ENCODE results near the gene SAMD4B. TPM values are rescaled to one million over a fixed set of nuclear protein-coding genes. Genes with fewer than 3 reads are reported as not detected.

Gene SAMD4B
- total RNA-seq, 1 experiment from 2014 or later = 135 TPM

- Histone ChIP-seq H3K23me2 (ENCODE audit: insufficient read length, low read depth, low read length, poor library complexity, severe bottlenecking) (no peaks in the 10 kb centered on the region), H3T11ph (ENCODE audit: low read length) (no peak overlapping the region), H3K9me3 (ENCODE audit: control insufficient read depth, low read depth, low read length) (no peaks in the 10 kb centered on the region), H2BK120ac (ENCODE audit: low read depth, low read length, poor library complexity, severe bottlenecking) (no peak overlapping the region), H4K20me1 (ENCODE audit: control insufficient read depth, insufficient read depth, insufficient read length) (no peaks in the 10 kb centered on the region), H3K4me2 (ENCODE audit: insufficient read depth, insufficient read length, low read length) (no peak overlapping the region), H3K4ac (ENCODE audit: low read depth, low read length) (no peak overlapping the region), H3K27ac (ENCODE audit: insufficient read length, low read depth, low read length) (no peak overlapping the region), H3K27me3 (ENCODE audit: insufficient read depth, low read length) (no peaks in the 10 kb centered on the region), H4K91ac (ENCODE audit: insufficient read length, low read depth, low read length) (no peak overlapping the region), H3K4me1 (ENCODE audit: insufficient read depth, low read length) (no peaks in the 10 kb centered on the region), H3K79me1 (ENCODE audit: insufficient read depth, low read depth, low read length, poor library complexity, severe bottlenecking) (no peaks in the 10 kb centered on the region), H4K5ac (ENCODE audit: insufficient read length, low read depth, low read length) (no peak overlapping the region), H2AFZ (ENCODE audit: low read length) (no peak overlapping the region), H4K8ac (replicated peaks; ENCODE audit: insufficient read length, low read depth, low read length) (no peak overlapping the region), H3K79me2 (ENCODE audit: insufficient read depth, low read length) (no peaks in the 10 kb centered on the region), H2BK12ac (ENCODE audit: insufficient read length, low read depth, low read length) (no peak overlapping the region), H3K56ac (ENCODE audit: insufficient read length, low read depth, low read length) (no peak overlapping the region), H3K9ac (ENCODE audit: extremely low read depth, insufficient read length, low read length) (no peak overlapping the region), H3K23ac (ENCODE audit: insufficient read length, low read depth, low read length) (no peak overlapping the region), H3K14ac (ENCODE audit: insufficient read depth, low read length) (no peak overlapping the region), H2BK5ac (ENCODE audit: insufficient read length, low read length) (no peak overlapping the region), H2BK20ac (ENCODE audit: low read depth, low read length, poor library complexity, severe bottlenecking) (no peak overlapping the region), H2AK5ac (ENCODE audit: insufficient read length, low read length) (no peak overlapping the region), H2BK15ac (ENCODE audit: low read depth, low read length) (no peak overlapping the region), H3K18ac (ENCODE audit: insufficient read length, low read depth, low read length) (no peak overlapping the region)
- no peak for DNase-seq
- no peak overlapping the region for H3K27ac Mint-ChIP-seq
- H3K27me3 Mint-ChIP-seq (ENCODE audit: low read depth) = peaks cover 32% of the 10 kb centered on the region
- no CpG with 5 or more reads among the region's 5 CpGs for WGBS (ENCODE audit: extremely low coverage, insufficient read length, low lambda C conversion rate)
- H3K4me1 Mint-ChIP-seq = peaks cover 4 to 13% of the 10 kb centered on the region in 2 experiments; a peak in 2 of 4 replicates
- H3K9me3 Mint-ChIP-seq = no peaks in the 10 kb centered on the region
- TF ChIP-seq, protein P1, sequence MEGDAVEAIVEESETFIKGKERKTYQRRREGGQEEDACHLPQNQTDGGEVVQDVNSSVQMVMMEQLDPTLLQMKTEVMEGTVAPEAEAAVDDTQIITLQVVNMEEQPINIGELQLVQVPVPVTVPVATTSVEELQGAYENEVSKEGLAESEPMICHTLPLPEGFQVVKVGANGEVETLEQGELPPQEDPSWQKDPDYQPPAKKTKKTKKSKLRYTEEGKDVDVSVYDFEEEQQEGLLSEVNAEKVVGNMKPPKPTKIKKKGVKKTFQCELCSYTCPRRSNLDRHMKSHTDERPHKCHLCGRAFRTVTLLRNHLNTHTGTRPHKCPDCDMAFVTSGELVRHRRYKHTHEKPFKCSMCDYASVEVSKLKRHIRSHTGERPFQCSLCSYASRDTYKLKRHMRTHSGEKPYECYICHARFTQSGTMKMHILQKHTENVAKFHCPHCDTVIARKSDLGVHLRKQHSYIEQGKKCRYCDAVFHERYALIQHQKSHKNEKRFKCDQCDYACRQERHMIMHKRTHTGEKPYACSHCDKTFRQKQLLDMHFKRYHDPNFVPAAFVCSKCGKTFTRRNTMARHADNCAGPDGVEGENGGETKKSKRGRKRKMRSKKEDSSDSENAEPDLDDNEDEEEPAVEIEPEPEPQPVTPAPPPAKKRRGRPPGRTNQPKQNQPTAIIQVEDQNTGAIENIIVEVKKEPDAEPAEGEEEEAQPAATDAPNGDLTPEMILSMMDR (conservative IDR thresholded peaks at IDR 0.05) = no peak
- no peaks in the 10 kb centered on the region for H3K36me3 Mint-ChIP-seq (ENCODE audit: insufficient read depth in 1 of 3, low read depth in 3 of 3)
- no peak overlapping the region for H3K4me3 Mint-ChIP-seq
These were observed 7.7 kb upstream of the SAMD4B start for GRCh38 chr19:39334444-39334976.
